Kidney epithelial cell (primary cell): ENCODE data around the gene MCTP1. TPM values are rescaled to one million over a fixed set of nuclear protein-coding genes. Genes with fewer than 3 reads are reported as not detected.

Source experiments
- DNase-seq: peaks from one replicate; pipeline ENCODE4 v3.0.0-alpha.2; 2010; ENCODE audit warnings: low read depth
- H3K27me3 ChIP-seq: 2 replicates; pipeline ENCODE4 v1.6.0; 2011; ENCODE audit warnings: low read length; ENCODE audit not compliant: control insufficient read depth, insufficient read depth
- H3K36me3 ChIP-seq: 2 replicates; pipeline ENCODE4 v1.5.1; 2011; ENCODE audit warnings: low read length; ENCODE audit not compliant: control insufficient read depth, insufficient read depth
- H3K4me3 ChIP-seq: 2 replicates; pipeline ENCODE4 v1.5.1; 2011; ENCODE audit warnings: low read depth, mild to moderate bottlenecking, control low read depth, low read length
- total RNA-seq: library from RNA; depleted of rRNA; stranded (reverse); fragments of >200 nt; gene quantifications from 2 replicates; pipeline ENCODE4 v1.2.3, GENCODE V29; 2015
- TF ChIP-seq, protein P1 (sequence below): IDR thresholded peaks from 2 replicates; pipeline ENCODE4 v1.5.1; 2011; ENCODE audit warnings: mild to moderate bottlenecking, moderate library complexity, low read length, control low read depth, inconsistent platforms; ENCODE audit not compliant: insufficient read depth, poor library complexity, severe bottlenecking

Gene MCTP1
- total RNA-seq, 1 donor from 2014 or later: 12.9 TPM

DNA sequence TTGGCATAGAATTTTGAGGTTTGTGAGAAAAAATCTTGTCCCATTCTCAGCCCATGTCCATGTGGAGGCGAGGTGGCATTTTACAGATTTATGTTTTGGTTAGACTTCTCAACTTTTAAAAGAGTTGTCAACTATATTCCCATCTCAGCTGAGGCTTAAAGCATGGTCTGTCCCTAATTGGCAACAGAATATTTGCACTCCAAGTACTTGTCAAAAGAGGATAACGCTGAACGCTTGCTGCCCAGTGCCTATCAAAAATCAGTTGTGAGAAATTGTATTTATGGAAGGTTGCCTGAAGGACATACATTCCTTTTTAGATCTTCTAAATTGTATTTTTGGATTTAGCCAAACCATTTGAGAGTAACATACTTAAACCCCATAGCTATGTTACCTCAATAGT, 464.4 kb downstream of the MCTP1 start:
- DNase-seq: no peak
- Histone ChIP-seq H3K36me3 (no peaks in the 10 kb centered on the region), H3K27me3 (no peaks in the 10 kb centered on the region), H3K4me3 (no peak overlapping the region)
- TF ChIP-seq, protein P1, sequence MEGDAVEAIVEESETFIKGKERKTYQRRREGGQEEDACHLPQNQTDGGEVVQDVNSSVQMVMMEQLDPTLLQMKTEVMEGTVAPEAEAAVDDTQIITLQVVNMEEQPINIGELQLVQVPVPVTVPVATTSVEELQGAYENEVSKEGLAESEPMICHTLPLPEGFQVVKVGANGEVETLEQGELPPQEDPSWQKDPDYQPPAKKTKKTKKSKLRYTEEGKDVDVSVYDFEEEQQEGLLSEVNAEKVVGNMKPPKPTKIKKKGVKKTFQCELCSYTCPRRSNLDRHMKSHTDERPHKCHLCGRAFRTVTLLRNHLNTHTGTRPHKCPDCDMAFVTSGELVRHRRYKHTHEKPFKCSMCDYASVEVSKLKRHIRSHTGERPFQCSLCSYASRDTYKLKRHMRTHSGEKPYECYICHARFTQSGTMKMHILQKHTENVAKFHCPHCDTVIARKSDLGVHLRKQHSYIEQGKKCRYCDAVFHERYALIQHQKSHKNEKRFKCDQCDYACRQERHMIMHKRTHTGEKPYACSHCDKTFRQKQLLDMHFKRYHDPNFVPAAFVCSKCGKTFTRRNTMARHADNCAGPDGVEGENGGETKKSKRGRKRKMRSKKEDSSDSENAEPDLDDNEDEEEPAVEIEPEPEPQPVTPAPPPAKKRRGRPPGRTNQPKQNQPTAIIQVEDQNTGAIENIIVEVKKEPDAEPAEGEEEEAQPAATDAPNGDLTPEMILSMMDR: no peak

DNA sequence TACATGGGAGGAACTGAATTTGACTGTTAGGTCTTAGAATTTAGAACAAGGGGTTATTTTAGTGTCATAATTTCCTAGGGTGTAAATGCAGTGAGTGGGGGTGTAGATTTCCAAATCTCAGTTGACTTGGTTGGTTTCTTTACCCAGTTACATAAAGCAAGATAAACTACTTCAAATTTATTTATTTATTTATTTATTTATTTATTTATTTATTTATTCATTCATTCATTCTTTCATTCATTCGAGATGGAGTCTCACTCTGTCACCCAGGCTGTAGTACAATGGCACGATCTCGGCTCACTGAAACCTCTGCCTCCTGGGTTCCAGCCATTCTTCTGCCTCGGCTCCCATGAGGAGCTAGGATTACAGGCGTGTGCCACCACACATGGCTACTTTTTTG, 466.0 kb downstream of the MCTP1 start:
- Histone ChIP-seq H3K27me3 (no peaks in the 10 kb centered on the region), H3K4me3 (no peak overlapping the region), H3K36me3 (no peaks in the 10 kb centered on the region)
- no peak for DNase-seq
- TF ChIP-seq, protein P1: no peak

DNA sequence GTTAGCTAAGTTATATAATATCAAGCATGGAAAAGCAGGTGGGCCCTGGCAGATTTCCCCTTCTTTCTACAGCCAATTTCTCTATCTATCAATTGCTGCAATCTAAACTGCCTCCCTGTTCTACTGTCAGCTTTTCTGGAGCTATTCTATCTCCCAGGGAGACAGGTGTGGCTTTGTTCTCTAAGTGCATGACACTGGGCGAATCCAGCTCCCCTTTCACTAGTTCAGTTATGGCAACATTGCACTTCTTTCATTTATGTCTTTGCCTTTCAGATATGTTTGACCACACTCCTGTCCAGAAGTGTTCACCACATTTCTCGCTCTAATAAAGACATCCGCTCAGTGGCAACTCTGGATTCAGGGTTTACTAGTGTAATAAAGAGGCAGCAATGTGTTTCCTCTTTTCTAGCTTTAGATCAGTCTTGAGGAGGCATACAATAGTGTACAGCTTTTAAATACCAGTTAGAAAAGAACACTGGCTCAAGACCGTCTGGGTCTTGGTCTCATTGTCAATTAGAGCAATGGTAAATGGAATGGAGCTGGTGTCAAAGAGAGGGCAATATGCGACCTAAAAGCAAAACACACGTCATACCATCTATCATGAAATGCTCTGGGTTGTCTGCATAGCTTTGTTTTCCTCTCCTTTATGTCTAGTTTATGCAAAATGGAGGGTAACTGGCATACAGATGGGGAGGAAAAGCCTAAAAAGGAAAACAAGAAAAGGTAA, 469.4 kb downstream of the MCTP1 start:
- Histone ChIP-seq H3K36me3 (no peaks in the 10 kb centered on the region), H3K4me3 (no peak overlapping the region), H3K27me3 (no peaks in the 10 kb centered on the region)
- DNase-seq: no peak
- TF ChIP-seq, protein P1: no peak

DNA sequence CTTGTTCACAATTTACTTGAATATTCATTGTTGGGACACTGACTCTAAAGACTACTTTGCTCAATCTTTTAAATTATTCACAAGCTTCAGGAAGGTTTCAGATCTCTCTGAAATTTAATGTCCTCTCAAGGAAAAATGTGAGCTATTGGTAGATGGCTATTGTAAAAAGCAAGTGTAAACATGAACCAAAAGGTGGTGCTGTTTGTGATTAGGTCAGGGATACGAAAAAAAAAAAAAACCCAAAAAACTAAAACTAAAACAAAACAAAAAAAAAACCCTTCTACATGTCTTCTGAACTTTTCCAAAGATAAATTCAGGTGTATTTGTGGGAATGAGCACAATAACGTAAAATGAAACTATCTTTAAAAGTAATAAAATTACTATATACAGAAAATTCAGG, 472.7 kb downstream of the MCTP1 start:
- DNase-seq: no peak
- Histone ChIP-seq H3K27me3 (no peaks in the 10 kb centered on the region), H3K4me3 (no peak overlapping the region), H3K36me3 (no peaks in the 10 kb centered on the region)
- TF ChIP-seq, protein P1: no peak

DNA sequence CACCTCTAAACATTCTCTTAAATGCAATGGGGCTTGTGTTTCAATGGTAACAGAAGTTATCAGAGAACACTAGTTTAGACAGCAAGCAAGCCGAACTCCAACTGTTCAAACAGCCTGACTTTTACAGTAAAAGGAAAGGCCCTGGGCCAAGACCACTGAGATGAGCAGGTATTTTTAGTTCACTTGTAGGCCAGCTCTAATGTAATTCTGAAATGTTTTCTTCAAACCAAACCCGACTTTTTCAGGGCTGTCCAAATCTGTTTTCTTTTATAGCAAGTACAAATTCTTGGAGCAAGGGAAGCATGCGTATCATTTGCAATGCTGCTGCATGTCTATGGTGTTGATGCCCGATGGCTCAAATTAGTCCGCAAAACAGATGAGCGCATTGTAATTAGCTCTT, 473.6 kb downstream of the MCTP1 start:
- no peak for DNase-seq
- no peaks in the 10 kb centered on the region for H3K36me3 ChIP-seq
- TF ChIP-seq, protein P1: no peak
- no peak overlapping the region for H3K4me3 ChIP-seq
- H3K27me3 ChIP-seq: no peaks in the 10 kb centered on the region

DNA sequence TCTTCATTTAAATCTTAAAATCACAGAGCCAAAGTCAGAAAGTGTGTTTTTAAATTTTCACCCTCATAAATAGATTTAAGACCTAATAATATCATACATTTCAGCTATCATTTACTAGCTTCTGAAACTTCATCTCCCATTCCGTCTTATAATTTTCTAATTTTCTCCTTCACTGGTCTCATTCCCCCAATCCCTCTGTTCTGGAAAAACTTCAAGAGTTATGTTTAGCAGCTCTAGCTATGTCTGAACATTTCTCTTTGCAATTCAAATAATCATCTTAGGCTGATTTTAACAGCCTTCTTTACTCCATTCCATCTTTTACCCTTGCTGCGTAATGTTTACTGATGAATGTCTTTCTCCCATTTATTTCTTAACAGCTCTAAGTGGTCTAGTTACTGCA, 474.0 kb downstream of the MCTP1 start:
- no peaks in the 10 kb centered on the region for H3K27me3 ChIP-seq
- TF ChIP-seq, protein P1: no peak
- no peak for DNase-seq

More for the DNA sequence above, 474.0 kb downstream of the MCTP1 start:
- Histone ChIP-seq H3K36me3 (no peaks in the 10 kb centered on the region), H3K4me3 (no peak overlapping the region)
